ENCODE results near the gene ZDHHC13. TPM values are rescaled to one million over a fixed set of nuclear protein-coding genes. Genes with fewer than 3 reads are reported as not detected.

The ZDHHC13 gene
- total and polyA plus RNA-seq, 4 donors: 1.2 to 8.2 (median 2.7) TPM

GRCh38 chr11:19200410-19201201 is 83.6 kb downstream of the ZDHHC13 start:
- Histone ChIP-seq H3K9me3 (ENCODE audit: control insufficient read depth in 4 of 4, low read length in 3 of 4) (no peaks in the 10 kb centered on the region), H3K36me3 (ENCODE audit: control insufficient read depth in 4 of 4, insufficient read depth in 3 of 4, low read depth in 1 of 4, low read length in 3 of 4) (no peaks in the 10 kb centered on the region), H3K4me1 (ENCODE audit: control insufficient read depth in 4 of 4, insufficient read depth in 4 of 4, low read length in 3 of 4) (no peaks in the 10 kb centered on the region), H3K4me3 (ENCODE audit: low read depth in 1 of 3, low read length in 3 of 3) (no peak overlapping the region), H3K27ac (ENCODE audit: low read depth in 1 of 2, low read length in 2 of 2) (no peak overlapping the region), H3K27me3 (ENCODE audit: control insufficient read depth in 4 of 4, insufficient read depth in 4 of 4, low read length in 3 of 4) (no peaks in the 10 kb centered on the region), H3K9ac (ENCODE audit: low read depth in 1 of 2, low read length in 2 of 2) (no peak overlapping the region)
- DNase-seq (ENCODE audit: low spot score): no peak
- WGBS: 49% methylated on average over 6 of the region's 6 CpGs
- TF ChIP-seq FOXA1 (IDR thresholded peaks at IDR 0.05): no peak
- TF ChIP-seq RAD21 (IDR thresholded peaks at IDR 0.05): no peak
- TF ChIP-seq JUND (IDR thresholded peaks at IDR 0.05): no peak
- no peak for TF ChIP-seq HNF4A (conservative IDR thresholded peaks at IDR 0.05)
- TF ChIP-seq SP1 (IDR thresholded peaks at IDR 0.05): no peak
- no peak for TF ChIP-seq GABPA (IDR thresholded peaks at IDR 0.05 in 1 of 2, conservative IDR thresholded peaks at IDR 0.05 in 1 of 2)
- TF ChIP-seq EGR1 (IDR thresholded peaks at IDR 0.05; ENCODE audit: low read depth in 2 of 2): no peak
- TF ChIP-seq HNF4G (IDR thresholded peaks at IDR 0.05): no peak
- no peak for TF ChIP-seq TAF1 (conservative IDR thresholded peaks at IDR 0.05)
- no peak for TF ChIP-seq MAX (IDR thresholded peaks at IDR 0.05)
- TF ChIP-seq ZBTB33 (IDR thresholded peaks at IDR 0.05): no peak
- TF ChIP-seq ATF3 (IDR thresholded peaks at IDR 0.05): no peak
- TF ChIP-seq RXRA (IDR thresholded peaks at IDR 0.05): no peak

- H3K27me3 ChIP-seq (ENCODE audit: control insufficient read depth in 4 of 4, insufficient read depth in 4 of 4, low read length in 3 of 4): no peaks in the 10 kb centered on the region
- no peak within 1 kb of the TSS for H3K27ac ChIP-seq (ENCODE audit: low read depth in 1 of 2, low read length in 2 of 2)
- H3K4me3 ChIP-seq (ENCODE audit: low read depth in 1 of 3, low read length in 3 of 3): no peak within 1 kb of the TSS
- 75% methylated on average over 7 of the region's 7 CpGs for WGBS
- H3K36me3 ChIP-seq (ENCODE audit: control insufficient read depth in 4 of 4, insufficient read depth in 3 of 4, low read depth in 1 of 4, low read length in 3 of 4): no peaks in the 10 kb centered on the region
- H3K9ac ChIP-seq (ENCODE audit: low read depth in 1 of 2, low read length in 2 of 2): no peak within 1 kb of the TSS
- no peak for DNase-seq (ENCODE audit: low spot score)
- no peaks in the 10 kb centered on the region for H3K4me1 ChIP-seq (ENCODE audit: control insufficient read depth in 4 of 4, insufficient read depth in 4 of 4, low read length in 3 of 4)
- H3K9me3 ChIP-seq (ENCODE audit: control insufficient read depth in 4 of 4, low read length in 3 of 4): no peaks in the 10 kb centered on the region
- TF ChIP-seq GABPA (IDR thresholded peaks at IDR 0.05 in 1 of 2, conservative IDR thresholded peaks at IDR 0.05 in 1 of 2): no peak
- TF ChIP-seq RAD21 (IDR thresholded peaks at IDR 0.05): no peak
- TF ChIP-seq EGR1 (IDR thresholded peaks at IDR 0.05; ENCODE audit: low read depth in 2 of 2): no peak
- TF ChIP-seq RXRA (IDR thresholded peaks at IDR 0.05): no peak
- no peak for TF ChIP-seq HNF4G (IDR thresholded peaks at IDR 0.05)
- TF ChIP-seq FOXA1 (IDR thresholded peaks at IDR 0.05): no peak
- TF ChIP-seq HNF4A (conservative IDR thresholded peaks at IDR 0.05): no peak
- no peak for TF ChIP-seq MAX (IDR thresholded peaks at IDR 0.05)
- no peak for TF ChIP-seq JUND (IDR thresholded peaks at IDR 0.05)
- no peak for TF ChIP-seq NR2F2 (IDR thresholded peaks at IDR 0.05)
- TF ChIP-seq SP1 (IDR thresholded peaks at IDR 0.05): no peak
- TF ChIP-seq REST (IDR thresholded peaks at IDR 0.05): no peak
- no peak for TF ChIP-seq FOXA2 (IDR thresholded peaks at IDR 0.05)
Measured at GRCh38 chr11:19201737-19202605, 85.0 kb downstream of the ZDHHC13 start, which contains the start of gene CSRP3. Gene CSRP3 (minus strand): TSS chr11:19201983. CDS start chr11:19192448, 9,535 bp downstream.
